NT2/D1 (cell line): Measurements from ENCODE around the gene FSD1L.
A peak's percentile ranks its signal among the peaks of the same experiment; 100 is the strongest.
"Not testable (repeated sequence)": the region's sequence is repeated elsewhere in the genome, so short reads cannot be mapped to it uniquely, and the experiment has no call there.

Experiments used
- DNase-seq: peaks from one replicate; pipeline ENCODE4 v3.0.0-alpha.2; 2011; ENCODE audit warnings: low read depth, low spot score
- H3K27me3 ChIP-seq: 2 replicates; pipeline ENCODE4 v1.6.0; 2011; ENCODE audit warnings: mild to moderate bottlenecking; ENCODE audit not compliant: insufficient read length, insufficient read depth
- H3K36me3 ChIP-seq: 2 replicates; pipeline ENCODE4 v1.6.1; 2011; ENCODE audit warnings: mild to moderate bottlenecking, low read length, mixed read lengths; ENCODE audit not compliant: insufficient read depth, insufficient read length
- H3K4me1 ChIP-seq: 2 replicates; pipeline ENCODE4 v1.5.1; 2011; ENCODE audit not compliant: insufficient read depth, insufficient read length
- H3K4me3 ChIP-seq: 2 replicates; pipeline ENCODE4 v1.5.1; 2011; ENCODE audit warnings: low read depth; ENCODE audit not compliant: insufficient read length
- H3K9ac ChIP-seq: 2 replicates; pipeline ENCODE4 v1.6.0; 2011; ENCODE audit warnings: low read depth; ENCODE audit not compliant: insufficient read length
- H3K9me3 ChIP-seq: 2 replicates; pipeline ENCODE4 v1.5.1; 2011; ENCODE audit warnings: mild to moderate bottlenecking, low read length; ENCODE audit not compliant: insufficient read depth
- SUZ12 ChIP-seq: IDR thresholded peaks from 2 replicates; pipeline ENCODE4 v1.6.1; 2011; ENCODE audit not compliant: insufficient read length, insufficient read depth; ENCODE audit errors: extremely low read depth
- YY1 ChIP-seq: IDR thresholded peaks from 2 replicates; pipeline ENCODE4 v1.6.1; 2011; ENCODE audit not compliant: insufficient read length, insufficient read depth
- ZNF274 ChIP-seq: IDR thresholded peaks from 2 replicates; pipeline ENCODE4 v1.6.1; 2011; ENCODE audit warnings: mild to moderate bottlenecking, low read depth, low read length

The FSD1L gene

GRCh38 chr9:105507096-105507790 is 59.4 kb downstream of the FSD1L start:
- Histone ChIP-seq H3K9me3 (no peaks in the 10 kb centered on the region), H3K27me3 (no peaks in the 10 kb centered on the region), H3K36me3 (peaks cover 19% of the 10 kb centered on the region), H3K4me3 (no peak overlapping the region), H3K4me1 (no peaks in the 10 kb centered on the region), H3K9ac (no peak overlapping the region)
- TF ChIP-seq YY1 = no peak
- no peak for TF ChIP-seq SUZ12
- no peak for TF ChIP-seq ZNF274
- DNase-seq = no peak

GRCh38 chr9:105508530-105508929 is 60.7 kb downstream of the FSD1L start:
- Histone ChIP-seq H3K9ac (no peak overlapping the region), H3K4me1 (no peaks in the 10 kb centered on the region), H3K36me3 (peaks cover 27% of the 10 kb centered on the region), H3K9me3 (no peaks in the 10 kb centered on the region), H3K4me3 (no peak overlapping the region), H3K27me3 (no peaks in the 10 kb centered on the region)
- no peak for DNase-seq
- TF ChIP-seq YY1 = no peak
- no peak for TF ChIP-seq SUZ12

- no peak for TF ChIP-seq ZNF274
- no peak for TF ChIP-seq YY1
- TF ChIP-seq SUZ12 = no peak
- no peaks in the 10 kb centered on the region for H3K9me3 ChIP-seq
- no peak for DNase-seq
Observed at GRCh38 chr9:105510024-105510423, 62.2 kb downstream of the FSD1L start.

GRCh38 chr9:105511446-105511845 is 63.6 kb downstream of the FSD1L start:
- Histone ChIP-seq H3K36me3 (peaks cover 40% of the 10 kb centered on the region), H3K9me3 (no peaks in the 10 kb centered on the region), H3K9ac (no peak overlapping the region), H3K27me3 (no peaks in the 10 kb centered on the region), H3K4me3 (no peak overlapping the region), H3K4me1 (peaks cover 3% of the 10 kb centered on the region)
- no peak for DNase-seq
- no peak for TF ChIP-seq SUZ12
- TF ChIP-seq ZNF274 = no peak
- TF ChIP-seq YY1 = no peak

More at GRCh38 chr9:105510024-105510423, 62.2 kb downstream of the FSD1L start:
- Histone ChIP-seq H3K27me3 (no peaks in the 10 kb centered on the region), H3K4me1 (no peaks in the 10 kb centered on the region), H3K9ac (no peak overlapping the region), H3K4me3 (no peak overlapping the region), H3K36me3 (peaks cover 36% of the 10 kb centered on the region)

- Histone ChIP-seq H3K36me3 (peaks cover 30% of the 10 kb centered on the region), H3K9me3 (no peaks in the 10 kb centered on the region), H3K4me1 (peaks cover 3% of the 10 kb centered on the region), H3K9ac (peak overlapping the region; percentile 2), H3K27me3 (no peaks in the 10 kb centered on the region), H3K4me3 (no peak overlapping the region)
- peak; percentile 32 for DNase-seq
- TF ChIP-seq YY1 (no peak), ZNF274 (no peak), SUZ12 (no peak)
Observed at GRCh38 chr9:105515811-105516413, 68.1 kb downstream of the FSD1L start.

GRCh38 chr9:105519710-105520369 is 72.0 kb downstream of the FSD1L start:
- H3K9me3 ChIP-seq, H3K9ac ChIP-seq, H3K27me3 ChIP-seq, DNase-seq, H3K4me1 ChIP-seq, H3K4me3 ChIP-seq: not testable (repeated sequence)
- H3K36me3 ChIP-seq = peaks cover 14% of the 10 kb centered on the region

GRCh38 chr9:105520992-105521391 is 73.2 kb downstream of the FSD1L start:
- DNase-seq, H3K9ac ChIP-seq, H3K9me3 ChIP-seq, H3K4me1 ChIP-seq, H3K4me3 ChIP-seq, H3K27me3 ChIP-seq, H3K36me3 ChIP-seq: not testable (repeated sequence)

- H3K36me3 ChIP-seq, H3K4me3 ChIP-seq, H3K9ac ChIP-seq, H3K27me3 ChIP-seq, DNase-seq, H3K9me3 ChIP-seq, H3K4me1 ChIP-seq: not testable (repeated sequence)
Observed at GRCh38 chr9:105522618-105523385, 75.0 kb downstream of the FSD1L start.
